HUES6 (cell line): ENCODE results near the gene PGRMC1.
"Not testable (repeated sequence)": the region's sequence is repeated elsewhere in the genome, so short reads cannot be mapped to it uniquely, and the experiment has no call there.

Experiments used
- H3K27ac ChIP-seq: 2 replicates; pipeline ENCODE4 v1.7.0; 2013; ENCODE audit warnings: low read depth, mild to moderate bottlenecking, low read length, inconsistent platforms
- H3K27me3 ChIP-seq: 2 replicates; pipeline ENCODE4 v1.6.1; 2013; ENCODE audit warnings: low read length; ENCODE audit not compliant: control insufficient read depth, insufficient read depth
- H3K36me3 ChIP-seq: 2 replicates; pipeline ENCODE4 v1.6.1; 2013; ENCODE audit warnings: low read length; ENCODE audit not compliant: control insufficient read depth, insufficient read depth
- H3K4me1 ChIP-seq: 2 replicates; pipeline ENCODE4 v1.6.1; 2013; ENCODE audit warnings: low read length; ENCODE audit not compliant: control insufficient read depth, insufficient read depth
- H3K4me3 ChIP-seq: 2 replicates; pipeline ENCODE4 v1.5.1; 2013; ENCODE audit warnings: low read depth, low read length
- H3K9ac ChIP-seq: one replicate; pipeline ENCODE4 v1.6.1; 2013; ENCODE audit warnings: mild to moderate bottlenecking, low read length
- H3K9me3 ChIP-seq: 2 replicates; pipeline ENCODE4 v1.6.1; 2013; ENCODE audit warnings: low read depth, low read length; ENCODE audit not compliant: control insufficient read depth, insufficient read depth

The PGRMC1 gene

DNA sequence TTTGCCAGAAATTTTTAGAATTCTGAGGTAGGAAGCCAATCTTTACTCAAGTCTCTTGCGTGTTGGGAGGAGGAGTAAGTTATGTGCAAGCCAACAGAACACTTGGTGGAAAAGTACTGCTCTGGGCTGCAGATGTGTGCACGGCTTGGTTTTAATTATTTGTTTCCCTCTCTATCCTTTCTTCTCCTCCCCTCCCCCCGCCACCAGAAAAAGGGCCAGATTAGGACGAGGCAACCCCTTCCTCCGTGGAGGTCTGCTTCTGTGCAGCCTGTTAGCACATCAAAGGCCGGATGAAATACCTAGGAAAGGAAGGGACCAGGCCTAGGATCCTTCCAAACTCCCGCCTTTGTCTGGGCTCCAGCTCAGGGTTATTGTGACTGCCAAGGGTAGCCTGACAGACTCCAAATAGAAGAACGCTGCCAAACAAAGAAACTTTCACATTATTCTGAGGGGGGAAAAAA, 1.0 kb upstream of the PGRMC1 start:
- Histone ChIP-seq H3K36me3 (peaks cover 3% of the 10 kb centered on the region; the same call in 1 of the 2 replicates), H3K4me3 (peak overlapping the region; percentile 83), H3K27ac (peak overlapping the region; percentile 93), H3K27me3 (no peaks in the 10 kb centered on the region), H3K4me1 (peaks cover 36% of the 10 kb centered on the region), H3K9me3 (no peaks in the 10 kb centered on the region), H3K9ac (peak overlapping the region; percentile 91)

DNA sequence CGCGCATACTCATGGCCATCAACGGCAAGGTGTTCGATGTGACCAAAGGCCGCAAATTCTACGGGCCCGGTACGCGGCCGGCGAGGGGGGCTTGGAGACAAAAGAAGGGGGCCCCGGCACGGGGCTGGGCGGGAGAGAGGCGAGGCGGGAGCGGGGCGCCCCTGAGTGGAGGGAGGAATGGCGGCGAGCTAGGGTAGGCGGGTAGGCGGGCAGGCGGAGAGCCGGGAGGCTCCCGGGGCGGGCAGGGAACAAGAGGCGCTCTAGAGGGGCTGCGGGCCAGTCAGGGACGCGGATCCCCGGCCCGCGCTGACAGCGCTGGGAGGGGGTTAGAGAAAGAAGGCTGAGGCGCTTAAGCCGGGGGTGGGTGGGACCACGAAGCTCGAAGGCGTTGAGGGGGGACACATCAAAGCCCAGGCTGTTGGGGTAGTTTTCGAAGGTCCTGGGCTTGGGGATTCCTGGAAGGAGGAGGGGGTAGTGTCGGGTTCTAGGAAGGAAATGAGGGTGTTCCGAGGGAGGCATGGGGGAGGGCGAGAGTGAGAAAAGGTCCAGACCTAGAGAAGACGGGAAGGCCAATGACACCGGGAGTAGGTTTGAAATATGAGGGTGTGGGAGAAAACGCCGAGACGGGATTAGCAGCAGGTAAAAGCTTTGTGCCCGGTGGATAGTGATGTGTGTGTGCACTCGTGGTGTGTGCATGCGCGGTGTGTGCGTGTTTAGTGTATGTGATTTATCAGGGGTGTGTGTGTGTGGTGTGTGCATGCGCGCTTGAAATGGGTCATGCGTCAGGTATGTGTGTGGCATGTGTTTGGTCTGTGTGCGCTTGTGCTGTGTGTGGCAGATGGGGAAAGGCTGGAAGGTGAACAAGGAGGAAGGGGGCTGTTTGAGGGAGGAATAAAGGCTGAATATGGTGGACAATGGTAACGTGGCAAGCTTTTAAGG, 807 bp downstream of the PGRMC1 start:
- H3K27ac ChIP-seq: peak overlapping the region; percentile 94
- H3K27me3 ChIP-seq: no peaks in the 10 kb centered on the region
- peaks cover 38% of the 10 kb centered on the region for H3K4me1 ChIP-seq
- H3K4me3 ChIP-seq: peak overlapping the region; percentile 83
- peak overlapping the region; percentile 97 for H3K9ac ChIP-seq
- no peaks in the 10 kb centered on the region for H3K9me3 ChIP-seq
- peaks cover 21% of the 10 kb centered on the region for H3K36me3 ChIP-seq

DNA sequence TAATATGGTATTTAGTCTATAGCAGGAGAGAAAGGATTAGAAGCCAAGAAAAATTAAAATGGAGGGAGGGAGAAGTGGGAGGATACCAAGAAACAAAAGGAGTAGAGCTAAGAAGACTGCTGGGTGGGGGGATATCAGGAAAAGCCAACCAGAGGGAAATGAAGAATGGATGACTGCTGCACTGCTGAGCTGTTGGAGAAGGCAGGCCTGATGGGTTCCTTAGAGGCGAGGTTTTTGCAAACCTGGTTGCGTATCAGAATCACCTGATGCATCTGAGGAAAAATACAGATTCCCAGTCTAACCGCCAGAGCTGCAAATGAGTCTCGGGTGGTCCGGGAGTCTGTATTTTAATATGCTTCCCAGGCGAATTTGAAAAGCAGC, 1.5 kb downstream of the PGRMC1 start:
- Histone ChIP-seq H3K27ac (no peak overlapping the region), H3K36me3 (peaks cover 28% of the 10 kb centered on the region), H3K9me3 (no peaks in the 10 kb centered on the region), H3K27me3 (no peaks in the 10 kb centered on the region), H3K4me1 (peaks cover 38% of the 10 kb centered on the region), H3K9ac (peak overlapping the region; percentile 97), H3K4me3 (peak overlapping the region; percentile 83)

DNA sequence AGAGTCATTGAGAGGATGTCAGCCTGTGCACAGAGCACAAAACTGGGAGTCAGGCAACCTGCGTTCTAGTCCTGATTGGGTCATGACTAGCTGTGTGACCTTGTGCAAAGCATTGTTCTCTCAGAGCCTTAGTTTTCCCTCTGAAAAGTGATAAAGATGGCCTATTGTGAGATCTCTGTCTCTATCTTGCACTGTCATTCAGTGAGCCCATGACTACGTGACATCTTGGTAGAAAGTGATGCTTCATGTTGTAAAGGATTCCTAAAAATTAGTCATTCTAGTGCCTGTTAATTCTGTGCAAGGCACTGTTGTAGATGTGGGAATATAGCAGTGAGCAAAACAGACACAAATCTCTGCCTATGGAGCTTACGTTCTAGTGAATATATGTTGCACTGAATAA, 2.5 kb downstream of the PGRMC1 start:
- peak overlapping the region; percentile 17 for H3K9ac ChIP-seq
- peak overlapping the region; percentile 83 for H3K4me3 ChIP-seq
- H3K9me3 ChIP-seq: no peaks in the 10 kb centered on the region

DNA sequence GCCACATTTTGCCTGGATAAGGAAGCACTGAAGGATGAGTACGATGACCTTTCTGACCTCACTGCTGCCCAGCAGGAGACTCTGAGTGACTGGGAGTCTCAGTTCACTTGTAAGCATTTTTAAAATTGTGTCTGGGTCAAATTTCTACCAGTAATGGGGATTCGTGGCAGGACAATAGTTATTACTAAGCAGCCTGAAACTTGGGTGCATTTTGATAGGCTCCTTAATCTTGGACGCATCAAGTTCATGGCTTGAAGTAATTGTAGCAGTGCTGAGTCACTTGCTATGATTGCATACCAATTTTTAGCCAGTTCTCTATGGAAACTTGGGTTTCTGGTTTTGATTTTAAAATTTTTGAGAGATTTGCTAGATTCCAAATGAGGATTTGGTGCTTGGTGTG, 4.3 kb downstream of the PGRMC1 start:
- Histone ChIP-seq H3K27ac (no peak overlapping the region), H3K4me1 (peaks cover 32% of the 10 kb centered on the region), H3K36me3 (peaks cover 56% of the 10 kb centered on the region), H3K9ac (no peak overlapping the region), H3K9me3 (no peaks in the 10 kb centered on the region), H3K4me3 (no peak overlapping the region), H3K27me3 (no peaks in the 10 kb centered on the region)

More for the DNA sequence above, 2.5 kb downstream of the PGRMC1 start:
- Histone ChIP-seq H3K36me3 (peaks cover 38% of the 10 kb centered on the region), H3K27me3 (no peaks in the 10 kb centered on the region), H3K4me1 (peaks cover 38% of the 10 kb centered on the region), H3K27ac (no peak overlapping the region)

DNA sequence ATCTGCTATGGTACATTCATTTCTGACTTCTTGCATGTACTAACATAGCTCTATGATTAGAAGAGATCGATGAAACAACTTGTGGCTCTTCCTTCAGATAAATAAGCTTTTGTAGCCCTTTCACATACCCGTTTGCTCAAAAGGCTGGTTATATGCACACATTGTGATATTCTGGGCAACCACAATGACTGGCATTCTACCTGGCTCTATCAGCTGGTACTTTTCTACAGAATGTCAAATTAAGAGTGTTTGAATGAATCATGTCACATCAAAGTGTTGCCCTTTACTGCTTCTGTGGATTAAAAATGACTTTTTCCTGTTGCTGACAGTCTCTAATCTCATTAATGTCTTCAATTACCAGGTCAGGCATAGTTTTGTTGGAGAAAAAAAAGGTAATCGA, 11.6 kb downstream of the PGRMC1 start:
- Histone ChIP-seq H3K4me3 (no peak overlapping the region), H3K9me3 (no peaks in the 10 kb centered on the region), H3K9ac (no peak overlapping the region), H3K27me3 (no peaks in the 10 kb centered on the region; the same call in 1 of the 2 replicates), H3K4me1 (peaks cover 17% of the 10 kb centered on the region; the same call in 1 of the 2 replicates), H3K27ac (no peak overlapping the region), H3K36me3 (peaks cover 58% of the 10 kb centered on the region)

DNA sequence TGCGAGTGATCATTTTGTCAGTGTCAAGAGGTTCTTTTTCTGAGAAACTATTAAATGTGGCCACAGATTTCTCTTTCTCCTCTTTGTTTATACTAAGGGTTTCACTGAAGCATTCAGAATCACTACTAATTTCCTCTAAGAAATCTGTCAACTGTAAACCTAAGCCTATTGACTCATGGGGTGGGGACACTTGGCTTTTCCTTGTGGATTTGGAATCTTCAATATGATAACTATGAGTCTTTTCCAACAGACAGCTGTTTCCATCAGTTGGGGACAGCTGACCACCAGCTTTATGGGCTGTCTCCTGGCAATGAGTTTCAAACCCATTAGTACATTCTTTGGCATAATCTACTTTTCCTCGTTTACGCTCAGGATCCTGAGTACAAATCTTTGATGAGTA, 13.8 kb downstream of the PGRMC1 start:
- H3K4me3 ChIP-seq: no peak overlapping the region
- H3K9me3 ChIP-seq: no peaks in the 10 kb centered on the region
- no peak overlapping the region for H3K9ac ChIP-seq
- H3K4me1 ChIP-seq: peaks cover 9% of the 10 kb centered on the region; the same call in 1 of the 2 replicates
- no peaks in the 10 kb centered on the region; the same call in 1 of the 2 replicates for H3K27me3 ChIP-seq
- H3K27ac ChIP-seq: no peak overlapping the region
- peaks cover 36% of the 10 kb centered on the region for H3K36me3 ChIP-seq

DNA sequence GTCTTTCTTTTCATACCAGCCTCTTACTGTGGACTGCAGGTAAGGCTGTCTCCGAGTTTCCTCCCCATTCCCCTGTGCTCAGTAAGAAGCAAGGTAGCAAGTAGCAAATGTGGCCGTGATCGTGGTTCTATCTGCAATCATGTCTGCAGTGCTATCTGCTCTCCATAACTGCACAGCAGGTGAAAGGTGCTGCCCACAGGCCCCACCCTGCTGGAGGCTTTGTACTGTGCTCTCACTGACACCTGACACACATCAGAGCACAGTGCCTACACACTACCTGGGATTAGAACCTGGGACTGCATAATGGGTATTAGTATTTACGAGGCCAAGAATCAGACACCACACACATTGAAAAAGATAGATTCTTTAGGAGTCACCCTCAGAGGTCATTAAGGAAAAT, 15.3 kb downstream of the PGRMC1 start:
- Histone ChIP-seq H3K9me3 (no peaks in the 10 kb centered on the region; the same call in 1 of the 2 replicates), H3K9ac (no peak overlapping the region), H3K4me3 (no peak overlapping the region), H3K4me1 (no peaks in the 10 kb centered on the region), H3K27me3 (no peaks in the 10 kb centered on the region; the same call in 1 of the 2 replicates), H3K27ac (no peak overlapping the region), H3K36me3 (peaks cover 21% of the 10 kb centered on the region)

DNA sequence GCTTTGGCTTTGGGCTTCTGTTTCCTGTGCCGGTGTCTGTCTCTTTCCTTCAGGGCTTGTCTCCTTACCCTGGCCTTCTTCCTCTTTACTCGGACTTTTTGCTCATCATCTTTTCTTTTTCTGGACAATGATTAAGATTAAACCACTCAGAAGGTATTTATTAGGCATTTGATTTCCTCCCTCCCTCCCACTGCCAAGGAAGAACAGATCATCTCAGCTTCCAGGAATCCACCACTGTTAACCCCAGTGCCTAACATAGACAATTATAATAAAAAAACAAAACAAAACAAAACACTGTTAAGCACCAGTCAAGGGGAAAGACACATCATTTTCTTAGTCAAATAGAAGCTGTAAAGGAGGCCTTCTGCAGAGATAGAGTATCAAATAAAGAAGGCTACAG, 16.6 kb downstream of the PGRMC1 start:
- Histone ChIP-seq H3K27me3 (peaks cover 4% of the 10 kb centered on the region; the same call in 1 of the 2 replicates), H3K4me3 (no peak overlapping the region), H3K9ac (no peak overlapping the region), H3K9me3 (no peaks in the 10 kb centered on the region; the same call in 1 of the 2 replicates), H3K4me1 (no peaks in the 10 kb centered on the region), H3K36me3 (peaks cover 15% of the 10 kb centered on the region), H3K27ac (no peak overlapping the region)

DNA sequence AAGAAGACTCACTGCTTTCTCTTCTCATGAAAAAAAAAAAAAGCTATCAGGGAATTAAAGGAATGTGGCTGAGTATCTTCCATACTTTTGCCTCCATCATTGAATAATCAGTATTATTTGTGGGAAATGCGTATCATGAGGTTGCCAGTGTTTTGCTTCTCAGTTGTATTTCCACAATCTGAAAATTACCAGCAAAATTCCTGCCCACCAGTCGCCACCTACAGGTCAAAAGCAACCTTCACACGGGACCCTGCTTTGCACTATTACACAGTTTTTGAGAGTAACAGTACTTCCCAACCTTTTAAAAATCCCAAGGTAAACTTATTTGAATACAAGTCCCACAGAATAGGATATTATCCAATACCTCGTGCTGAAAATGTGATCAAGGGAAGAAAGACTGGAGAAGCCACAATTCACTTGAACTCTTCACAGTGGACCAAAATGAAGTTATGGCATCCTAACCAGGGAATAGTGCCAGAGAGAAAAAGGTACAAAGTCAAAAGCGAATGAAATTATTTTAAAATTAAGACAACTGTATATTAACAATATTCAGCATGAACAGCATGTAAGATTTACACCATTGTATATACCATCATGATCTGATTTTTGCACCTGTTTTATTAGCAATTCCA, 30.4 kb downstream of the PGRMC1 start:
- H3K4me1 ChIP-seq: no peaks in the 10 kb centered on the region
- no peak overlapping the region for H3K4me3 ChIP-seq
- H3K9me3 ChIP-seq: no peaks in the 10 kb centered on the region
- H3K27me3 ChIP-seq: peaks cover 3% of the 10 kb centered on the region; the same call in 1 of the 2 replicates
- H3K27ac ChIP-seq: no peak overlapping the region
- no peak overlapping the region for H3K9ac ChIP-seq
- no peaks in the 10 kb centered on the region for H3K36me3 ChIP-seq

DNA sequence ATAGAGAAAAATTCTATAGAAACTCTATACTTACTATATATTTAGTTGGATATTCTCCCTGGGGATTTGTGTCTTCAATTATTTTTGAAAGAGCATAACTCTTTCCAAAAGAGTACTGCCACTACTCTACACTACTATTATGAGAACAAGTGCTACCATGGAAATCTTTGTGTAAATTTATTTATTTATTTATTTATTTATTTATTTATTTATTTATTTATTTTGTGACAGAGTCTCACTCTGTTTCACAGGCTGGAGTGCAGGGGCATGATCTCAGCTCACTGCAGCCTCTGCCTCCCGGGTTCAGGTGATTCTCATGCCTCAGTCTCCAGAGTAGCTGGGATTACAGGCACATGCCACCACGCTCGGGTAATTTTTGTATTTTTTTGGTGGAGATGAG, 31.0 kb downstream of the PGRMC1 start:
- not testable (repeated sequence) for H3K4me1 ChIP-seq, H3K4me3 ChIP-seq, H3K9ac ChIP-seq, H3K36me3 ChIP-seq, H3K27me3 ChIP-seq, H3K27ac ChIP-seq, H3K9me3 ChIP-seq
